Progenitor cell of endocrine pancreas (in vitro differentiated cells): Measurements from ENCODE around the gene AIG1. TPM values are rescaled to one million over a fixed set of nuclear protein-coding genes. Genes with fewer than 3 reads are reported as not detected.

Source experiments
- DNase-seq: peaks from one replicate; pipeline ENCODE4 v3.0.0; 2021; ENCODE audit warnings: low spot score; ENCODE audit not compliant: unreplicated experiment
- H3K27ac Mint-ChIP-seq: 2 replicates; pipeline ENCODE4 v1.8.0; 2021; ENCODE audit warnings: mild to moderate bottlenecking, moderate library complexity, mixed read lengths
- H3K27me3 Mint-ChIP-seq: 2 replicates; pipeline ENCODE4 v1.8.0; 2021; ENCODE audit warnings: mixed read lengths
- H3K36me3 Mint-ChIP-seq: 2 replicates; pipeline ENCODE4 v1.8.0; 2022; ENCODE audit warnings: mixed read lengths; ENCODE audit not compliant: insufficient read depth
- H3K4me1 Mint-ChIP-seq: 2 replicates; pipeline ENCODE4 v1.8.0; 2021; ENCODE audit warnings: low read depth, mixed read lengths
- H3K4me3 Mint-ChIP-seq: 2 replicates; pipeline ENCODE4 v1.8.0; 2021; ENCODE audit warnings: low read depth, mild to moderate bottlenecking, moderate library complexity, mixed read lengths
- H3K9me3 Mint-ChIP-seq: 2 replicates; pipeline ENCODE4 v1.8.0; 2021; ENCODE audit warnings: low read depth, mixed read lengths
- CTCF ChIP-seq: fragments of 200-600 bp; sonication (generic); IDR thresholded peaks from one replicate; pipeline ENCODE4 v1.5.0; 2021; ENCODE audit warnings: antibody characterized with exemption, mild to moderate bottlenecking; ENCODE audit not compliant: unreplicated experiment
- total RNA-seq: library from RNA; stranded (reverse); gene quantifications from 2 replicates; pipeline ENCODE4 v1.2.1, GENCODE V29; 2021

AIG1 gene
- total RNA-seq, 1 donor from 2014 or later: 40.0 TPM

- no peak overlapping the region for H3K27ac Mint-ChIP-seq
- no peak overlapping the region for H3K4me3 Mint-ChIP-seq
- no peaks in the 10 kb centered on the region for H3K4me1 Mint-ChIP-seq
- no peaks in the 10 kb centered on the region for H3K27me3 Mint-ChIP-seq
- H3K36me3 Mint-ChIP-seq: peaks cover 2% of the 10 kb centered on the region
- H3K9me3 Mint-ChIP-seq: peaks cover 2% of the 10 kb centered on the region
- TF ChIP-seq CTCF: no peak
- DNase-seq: no peak
These were observed 270.7 kb downstream of the AIG1 start for GRCh38 chr6:143331362-143331761.

GRCh38 chr6:143332153-143332845 lies 271.6 kb downstream of the AIG1 start:
- no peak for TF ChIP-seq CTCF
- H3K9me3 Mint-ChIP-seq: peaks cover 2% of the 10 kb centered on the region
- H3K4me1 Mint-ChIP-seq: no peaks in the 10 kb centered on the region
- peaks cover 8% of the 10 kb centered on the region for H3K36me3 Mint-ChIP-seq
- H3K27ac Mint-ChIP-seq: no peak overlapping the region
- H3K4me3 Mint-ChIP-seq: no peak overlapping the region
- no peaks in the 10 kb centered on the region for H3K27me3 Mint-ChIP-seq
- no peak for DNase-seq

- Mint-ChIP-seq H3K27ac (peak overlapping the region; percentile 12), H3K27me3 (no peaks in the 10 kb centered on the region), H3K4me1 (no peaks in the 10 kb centered on the region), H3K4me3 (no peak overlapping the region), H3K36me3 (peaks cover 9% of the 10 kb centered on the region), H3K9me3 (peaks cover 2% of the 10 kb centered on the region)
- no peak for DNase-seq
- TF ChIP-seq CTCF: no peak
These were observed 272.4 kb downstream of the AIG1 start for GRCh38 chr6:143333081-143333480.

GRCh38 chr6:143333749-143334520 lies 273.2 kb downstream of the AIG1 start:
- Mint-ChIP-seq H3K27me3 (no peaks in the 10 kb centered on the region), H3K4me1 (no peaks in the 10 kb centered on the region), H3K9me3 (peaks cover 2% of the 10 kb centered on the region), H3K36me3 (peaks cover 11% of the 10 kb centered on the region), H3K4me3 (no peak overlapping the region), H3K27ac (no peak overlapping the region)
- TF ChIP-seq CTCF: no peak
- DNase-seq: no peak

GRCh38 chr6:143335865-143336264 lies 275.2 kb downstream of the AIG1 start:
- no peak for TF ChIP-seq CTCF
- Mint-ChIP-seq H3K27ac (no peak overlapping the region), H3K36me3 (peaks cover 11% of the 10 kb centered on the region), H3K4me1 (no peaks in the 10 kb centered on the region), H3K4me3 (no peak overlapping the region), H3K27me3 (no peaks in the 10 kb centered on the region), H3K9me3 (peaks cover 2% of the 10 kb centered on the region)
- no peak for DNase-seq
